Fibroblast of lung (primary cell): ENCODE results near the gene ABCC8. TPM values are rescaled to one million over a fixed set of nuclear protein-coding genes. Genes with fewer than 3 reads are reported as not detected.

Source experiments
- DNase-seq, 2 donors: peaks; one replicate each; pipeline versions ENCODE4 v3.0.0 to v3.0.0-alpha.2; 2010; ENCODE audit warnings: low read depth in 2 of 2
- H2AFZ ChIP-seq: 2 replicates; pipeline ENCODE4 v1.5.1; 2012; ENCODE audit warnings: low read length, control low read depth, inconsistent platforms
- H3K27ac ChIP-seq: 2 replicates; pipeline ENCODE4 v1.5.1; 2011; ENCODE audit warnings: low read length, control low read depth; ENCODE audit not compliant: insufficient read depth
- H3K27me3 ChIP-seq: 2 replicates; pipeline ENCODE4 v1.5.1; 2011; ENCODE audit warnings: mild to moderate bottlenecking, low read length; ENCODE audit not compliant: control insufficient read depth, insufficient read depth
- H3K36me3 ChIP-seq: 2 replicates; pipeline ENCODE4 v1.5.1; 2011; ENCODE audit warnings: low read length; ENCODE audit not compliant: control insufficient read depth, insufficient read depth
- H3K4me1 ChIP-seq: 2 replicates; pipeline ENCODE4 v1.5.1; 2011; ENCODE audit warnings: low read length; ENCODE audit not compliant: control insufficient read depth, insufficient read depth; ENCODE audit errors: extremely low read depth
- H3K4me2 ChIP-seq: 2 replicates; pipeline ENCODE4 v1.5.1; 2011; ENCODE audit warnings: low read length, control low read depth; ENCODE audit not compliant: insufficient read depth; ENCODE audit errors: extremely low read depth
- H3K4me3 ChIP-seq, 4 experiments: fragments of 200-600 bp in 1 of 4; sonication (generic) in 1 of 4; replicated peaks in 1 of 4; 2 replicates each; pipeline ENCODE4 v1.5.1; 2011 to 2016; ENCODE audit warnings: low read length in 4 of 4, low read depth in 3 of 4, mild to moderate bottlenecking in 3 of 4, control low read depth in 2 of 4, inconsistent platforms in 1 of 4, mixed read lengths in 1 of 4; ENCODE audit not compliant: insufficient read depth in 1 of 4; ENCODE audit errors: control extremely low read depth in 1 of 4
- H3K79me2 ChIP-seq: 2 replicates; pipeline ENCODE4 v1.5.1; 2012; ENCODE audit warnings: mild to moderate bottlenecking, low read length, inconsistent platforms; ENCODE audit not compliant: control insufficient read depth, insufficient read depth
- H3K9ac ChIP-seq: 2 replicates; pipeline ENCODE4 v1.5.1; 2011; ENCODE audit warnings: mild to moderate bottlenecking, low read length, control low read depth; ENCODE audit not compliant: insufficient read depth
- H3K9me3 ChIP-seq: 2 replicates; pipeline ENCODE4 v1.5.1; 2012; ENCODE audit warnings: low read depth, low read length; ENCODE audit not compliant: control insufficient read depth, insufficient read depth
- H4K20me1 ChIP-seq: 2 replicates; pipeline ENCODE4 v1.5.1; 2011; ENCODE audit warnings: low read length; ENCODE audit not compliant: control insufficient read depth, insufficient read depth; ENCODE audit errors: extremely low read depth
- EZH2 ChIP-seq: IDR thresholded peaks from 2 replicates; pipeline ENCODE4 v1.5.1; 2012; ENCODE audit warnings: low read length, control low read depth, mild to moderate bottlenecking; ENCODE audit errors: missing control alignments
- polyA plus RNA-seq, 2 donors: library from polyadenylated mRNA; depleted of rRNA in 1 of 2; stranded (reverse) in 1 of 2; unstranded in 1 of 2; fragments of >200 nt; gene quantifications; 2 replicates each; pipeline ENCODE4 v1.2.1, GENCODE V29; 2011 to 2012; ENCODE audit warnings: missing spikeins in 1 of 2
- total RNA-seq: library from RNA; depleted of rRNA; stranded (reverse); fragments of >200 nt; gene quantifications from 2 replicates; pipeline ENCODE4 v1.2.1, GENCODE V29; 2014
- TF ChIP-seq, protein P1 (sequence below), 2 donors: IDR thresholded peaks in 1 of 2; conservative IDR thresholded peaks in 1 of 2; 1 replicate in 1 of 2; 2 replicates in 1 of 2; pipeline ENCODE4 v1.5.1; 2011 to 2012; ENCODE audit warnings: low read length in 2 of 2, control low read depth in 1 of 2, inconsistent platforms in 1 of 2, low read depth in 1 of 2, mild to moderate bottlenecking in 1 of 2

ABCC8 gene
- total and polyA plus RNA-seq, 2 donors (not counting 1 experiment from before 2014, with no cell fraction given), result not detected

DNA sequence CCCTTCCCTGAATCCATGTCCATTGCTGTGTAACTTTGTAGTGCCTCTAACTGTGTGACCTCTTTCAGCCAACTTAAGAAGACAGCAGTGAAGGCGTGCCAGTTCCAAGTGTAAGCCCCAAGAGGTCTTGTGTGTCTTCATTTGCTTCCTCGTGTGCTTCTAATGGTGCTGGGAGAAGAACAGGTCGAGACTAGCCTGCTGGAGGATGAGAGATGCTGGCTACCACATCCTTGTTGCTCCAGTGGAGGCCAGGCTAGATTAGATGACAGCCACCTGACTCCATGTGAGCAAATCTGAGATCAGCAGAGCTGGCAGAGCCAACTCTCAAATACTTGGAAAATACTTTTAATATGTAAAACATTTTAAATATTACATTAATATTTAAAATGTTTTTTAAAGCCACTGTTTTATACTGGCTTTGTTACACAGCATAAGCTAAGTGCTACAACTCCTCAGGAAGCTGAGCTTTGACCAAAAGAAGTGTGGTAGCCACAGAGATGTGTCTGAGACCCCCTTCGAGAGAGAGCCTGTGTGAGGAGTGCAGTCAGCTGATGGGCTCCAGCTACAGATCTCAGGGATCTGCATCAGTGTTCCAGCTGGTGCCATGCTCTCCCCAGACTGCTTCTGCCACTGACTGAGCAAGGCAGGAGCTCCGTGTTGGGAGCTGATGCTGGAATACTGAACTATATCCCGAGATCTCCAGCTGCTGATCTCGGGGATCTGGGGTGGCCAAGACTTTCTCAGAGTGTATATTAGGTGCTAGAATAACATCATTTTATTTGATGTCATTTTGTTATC is 97.1 kb downstream of the ABCC8 start:
- no peaks in the 10 kb centered on the region for H3K9me3 ChIP-seq
- no peaks in the 10 kb centered on the region for H3K36me3 ChIP-seq
- H3K27me3 ChIP-seq, result no peaks in the 10 kb centered on the region
- H3K4me1 ChIP-seq, result no peaks in the 10 kb centered on the region
- H4K20me1 ChIP-seq, result no peaks in the 10 kb centered on the region
- no peak overlapping the region for H2AFZ ChIP-seq
- TF ChIP-seq EZH2, result no peak
- TF ChIP-seq, protein P1, sequence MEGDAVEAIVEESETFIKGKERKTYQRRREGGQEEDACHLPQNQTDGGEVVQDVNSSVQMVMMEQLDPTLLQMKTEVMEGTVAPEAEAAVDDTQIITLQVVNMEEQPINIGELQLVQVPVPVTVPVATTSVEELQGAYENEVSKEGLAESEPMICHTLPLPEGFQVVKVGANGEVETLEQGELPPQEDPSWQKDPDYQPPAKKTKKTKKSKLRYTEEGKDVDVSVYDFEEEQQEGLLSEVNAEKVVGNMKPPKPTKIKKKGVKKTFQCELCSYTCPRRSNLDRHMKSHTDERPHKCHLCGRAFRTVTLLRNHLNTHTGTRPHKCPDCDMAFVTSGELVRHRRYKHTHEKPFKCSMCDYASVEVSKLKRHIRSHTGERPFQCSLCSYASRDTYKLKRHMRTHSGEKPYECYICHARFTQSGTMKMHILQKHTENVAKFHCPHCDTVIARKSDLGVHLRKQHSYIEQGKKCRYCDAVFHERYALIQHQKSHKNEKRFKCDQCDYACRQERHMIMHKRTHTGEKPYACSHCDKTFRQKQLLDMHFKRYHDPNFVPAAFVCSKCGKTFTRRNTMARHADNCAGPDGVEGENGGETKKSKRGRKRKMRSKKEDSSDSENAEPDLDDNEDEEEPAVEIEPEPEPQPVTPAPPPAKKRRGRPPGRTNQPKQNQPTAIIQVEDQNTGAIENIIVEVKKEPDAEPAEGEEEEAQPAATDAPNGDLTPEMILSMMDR (conservative IDR thresholded peaks at IDR 0.05 in 1 of 2, IDR thresholded peaks at IDR 0.05 in 1 of 2; ENCODE audit: low read depth in 1 of 2, low read length in 2 of 2), result no peak
- H3K9ac ChIP-seq, result no peak overlapping the region
- no peak for DNase-seq
- no peaks in the 10 kb centered on the region for H3K79me2 ChIP-seq
- no peak overlapping the region for H3K27ac ChIP-seq
- H3K4me3 ChIP-seq, result no peak overlapping the region
- no peak overlapping the region for H3K4me2 ChIP-seq

GRCh38 chr11:17378655-17379054 is 98.0 kb downstream of the ABCC8 start:
- Histone ChIP-seq H3K27ac (no peak overlapping the region), H3K9ac (no peak overlapping the region), H3K4me1 (no peaks in the 10 kb centered on the region), H3K9me3 (no peaks in the 10 kb centered on the region), H3K79me2 (no peaks in the 10 kb centered on the region), H3K36me3 (no peaks in the 10 kb centered on the region), H2AFZ (no peak overlapping the region), H3K27me3 (no peaks in the 10 kb centered on the region), H3K4me2 (no peak overlapping the region), H3K4me3 (no peak overlapping the region), H4K20me1 (no peaks in the 10 kb centered on the region)
- no peak for DNase-seq
- TF ChIP-seq, protein P1 (conservative IDR thresholded peaks at IDR 0.05 in 1 of 2, IDR thresholded peaks at IDR 0.05 in 1 of 2; ENCODE audit: low read depth in 1 of 2, low read length in 2 of 2), result no peak
- TF ChIP-seq EZH2, result no peak

DNA sequence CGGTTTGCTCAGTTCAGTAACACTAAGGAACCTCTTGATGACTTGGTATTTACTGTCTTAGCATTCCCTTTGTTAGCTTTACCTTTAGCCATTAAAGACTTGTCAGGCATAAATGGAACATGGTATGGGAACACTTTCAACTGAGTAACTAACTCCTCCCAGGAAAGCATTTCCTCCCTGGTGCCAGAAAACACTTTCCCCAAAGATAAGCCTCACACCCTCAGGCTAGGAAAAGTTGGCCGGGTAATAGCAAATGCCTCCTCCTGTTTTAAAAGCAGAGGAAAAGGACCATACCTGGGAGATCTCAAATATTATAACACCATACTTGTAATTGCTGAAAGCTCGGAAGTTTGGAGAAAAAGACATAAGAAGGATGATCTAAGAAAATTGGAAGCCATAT is 100.2 kb downstream of the ABCC8 start:
- Histone ChIP-seq H3K9me3 (peaks cover 5% of the 10 kb centered on the region), H3K4me1 (no peaks in the 10 kb centered on the region), H2AFZ (no peak overlapping the region), H3K27ac (no peak overlapping the region), H3K36me3 (no peaks in the 10 kb centered on the region), H4K20me1 (no peaks in the 10 kb centered on the region), H3K27me3 (no peaks in the 10 kb centered on the region), H3K4me3 (no peak overlapping the region), H3K4me2 (no peak overlapping the region), H3K9ac (no peak overlapping the region), H3K79me2 (no peaks in the 10 kb centered on the region)
- no peak for TF ChIP-seq EZH2
- TF ChIP-seq, protein P1 (conservative IDR thresholded peaks at IDR 0.05 in 1 of 2, IDR thresholded peaks at IDR 0.05 in 1 of 2; ENCODE audit: low read depth in 1 of 2, low read length in 2 of 2), result no peak
- DNase-seq, result no peak
